Thyroid gland (tissue), 4 donors: Measurements from ENCODE around the gene PLCL2.

Experiments used
- POLR2A ChIP-seq, 2 donors: fragments of 450-650 bp; IDR thresholded peaks; one replicate each; pipeline ENCODE4 v1.6.1; 2017; ENCODE audit warnings: antibody characterized with exemption in 2 of 2, mild to moderate bottlenecking in 2 of 2, moderate library complexity in 1 of 2
- TF ChIP-seq, protein P1 (sequence below), 6 experiments: fragments of 200-600 bp in 3 of 6; fragments of 450-650 bp in 3 of 6; sonication (generic) in 3 of 6; IDR thresholded peaks; one replicate each; pipeline ENCODE4 v1.5.1; 2016 to 2019; ENCODE audit warnings: antibody characterized with exemption in 6 of 6, mild to moderate bottlenecking in 2 of 6, inconsistent platforms in 1 of 6, moderate library complexity in 1 of 6

DNA sequence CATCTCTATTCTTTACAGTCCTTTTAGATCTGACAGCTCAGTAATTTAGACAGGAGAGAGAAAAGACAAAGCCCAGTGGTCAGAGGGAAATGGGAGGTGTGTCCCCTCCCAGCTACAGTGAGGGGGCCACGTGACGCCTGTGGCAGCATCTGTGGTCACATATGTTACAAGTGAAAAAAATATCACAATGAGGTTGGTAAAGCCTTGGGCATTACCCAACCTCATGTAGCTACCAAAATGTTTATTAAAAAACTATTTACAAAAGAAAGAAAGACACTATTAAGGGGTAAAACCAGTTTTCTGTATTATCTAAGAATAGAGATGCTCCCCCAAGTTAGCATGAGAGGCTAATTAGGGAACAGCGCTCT lies 42.9 kb upstream of the PLCL2 start:
- TF ChIP-seq, protein P1, sequence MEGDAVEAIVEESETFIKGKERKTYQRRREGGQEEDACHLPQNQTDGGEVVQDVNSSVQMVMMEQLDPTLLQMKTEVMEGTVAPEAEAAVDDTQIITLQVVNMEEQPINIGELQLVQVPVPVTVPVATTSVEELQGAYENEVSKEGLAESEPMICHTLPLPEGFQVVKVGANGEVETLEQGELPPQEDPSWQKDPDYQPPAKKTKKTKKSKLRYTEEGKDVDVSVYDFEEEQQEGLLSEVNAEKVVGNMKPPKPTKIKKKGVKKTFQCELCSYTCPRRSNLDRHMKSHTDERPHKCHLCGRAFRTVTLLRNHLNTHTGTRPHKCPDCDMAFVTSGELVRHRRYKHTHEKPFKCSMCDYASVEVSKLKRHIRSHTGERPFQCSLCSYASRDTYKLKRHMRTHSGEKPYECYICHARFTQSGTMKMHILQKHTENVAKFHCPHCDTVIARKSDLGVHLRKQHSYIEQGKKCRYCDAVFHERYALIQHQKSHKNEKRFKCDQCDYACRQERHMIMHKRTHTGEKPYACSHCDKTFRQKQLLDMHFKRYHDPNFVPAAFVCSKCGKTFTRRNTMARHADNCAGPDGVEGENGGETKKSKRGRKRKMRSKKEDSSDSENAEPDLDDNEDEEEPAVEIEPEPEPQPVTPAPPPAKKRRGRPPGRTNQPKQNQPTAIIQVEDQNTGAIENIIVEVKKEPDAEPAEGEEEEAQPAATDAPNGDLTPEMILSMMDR (IDR thresholded peaks at IDR 0.05): no peak
- TF ChIP-seq POLR2A (IDR thresholded peaks at IDR 0.05): no peak
